ENCODE results near the gene TRIL.

TRIL gene

GRCh38 chr7:28984217-28984616 lies 26.1 kb upstream of the TRIL start:
- H3K4me3 ChIP-seq, result no peak overlapping the region
- no peak overlapping the region for H3K4me2 ChIP-seq
- no peak for TF ChIP-seq Cebpa-rat (IDR thresholded peaks at IDR 0.05)
- peaks cover 7% of the 10 kb centered on the region for H3K4me1 ChIP-seq
- no peak overlapping the region for H3K27ac ChIP-seq
- H3K36me3 ChIP-seq, result no peaks in the 10 kb centered on the region
- H3K9ac ChIP-seq, result no peak overlapping the region
- H4K20me1 ChIP-seq, result no peaks in the 10 kb centered on the region
- no peaks in the 10 kb centered on the region for H3K27me3 ChIP-seq
- no peaks in the 10 kb centered on the region; the same call in 1 of the 2 replicates for H3K9me3 ChIP-seq

DNA sequence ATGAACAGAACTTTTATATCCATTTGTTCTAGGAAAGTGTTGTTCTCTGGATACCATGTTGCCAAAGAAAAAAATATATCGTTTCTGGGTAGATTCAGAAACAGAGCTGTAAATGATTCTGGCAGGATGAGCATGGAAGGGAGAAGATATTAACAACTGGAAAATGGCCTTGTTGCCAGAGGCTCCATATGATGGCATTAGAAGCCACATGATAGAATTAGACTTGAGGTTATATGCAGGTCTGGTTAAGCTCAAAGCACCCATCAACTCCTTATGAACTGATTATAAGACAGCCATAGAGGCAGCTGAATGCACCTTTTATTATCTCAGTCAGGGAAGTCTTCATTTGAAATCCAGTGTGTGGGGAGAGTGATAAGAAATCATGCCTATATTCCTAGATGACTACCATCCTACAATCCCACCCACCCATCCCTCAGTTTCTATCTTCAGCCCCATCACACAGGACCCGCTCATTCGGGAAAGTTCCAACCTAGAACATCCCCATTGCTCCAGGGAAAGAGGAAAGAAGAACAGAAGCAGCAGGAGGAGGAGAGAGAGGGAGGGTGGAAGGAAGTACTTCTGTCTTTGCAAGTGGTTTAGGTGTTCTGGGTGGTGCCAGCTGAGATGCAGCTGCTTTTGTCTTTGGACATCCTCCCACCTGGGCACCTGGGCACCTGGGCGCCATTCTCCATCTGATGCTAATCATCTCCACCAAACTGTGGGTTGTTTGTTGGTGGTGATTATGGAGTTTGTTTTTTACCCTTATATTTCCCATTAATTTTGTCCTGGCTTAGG lies 25.5 kb upstream of the TRIL start:
- H3K27me3 ChIP-seq, result no peaks in the 10 kb centered on the region
- no peak overlapping the region for H3K4me3 ChIP-seq
- no peaks in the 10 kb centered on the region for H3K36me3 ChIP-seq
- H3K9ac ChIP-seq, result no peak overlapping the region
- no peak overlapping the region for H3K27ac ChIP-seq
- peaks cover 7% of the 10 kb centered on the region for H3K4me1 ChIP-seq
- no peaks in the 10 kb centered on the region for H4K20me1 ChIP-seq
- no peak for TF ChIP-seq Cebpa-rat (IDR thresholded peaks at IDR 0.05)
- peaks cover 5% of the 10 kb centered on the region for H3K9me3 ChIP-seq
- H3K4me2 ChIP-seq, result no peak overlapping the region

GRCh38 chr7:28981161-28981465 lies 23.0 kb upstream of the TRIL start:
- Histone ChIP-seq H3K36me3 (no peaks in the 10 kb centered on the region), H3K4me3 (no peak overlapping the region), H4K20me1 (no peaks in the 10 kb centered on the region), H3K9ac (no peak overlapping the region), H3K9me3 (peaks cover 30% of the 10 kb centered on the region), H3K27ac (no peak overlapping the region), H3K4me2 (no peak overlapping the region), H3K4me1 (peaks cover 7% of the 10 kb centered on the region), H3K27me3 (no peaks in the 10 kb centered on the region)
- no peak for TF ChIP-seq Cebpa-rat (IDR thresholded peaks at IDR 0.05)

DNA sequence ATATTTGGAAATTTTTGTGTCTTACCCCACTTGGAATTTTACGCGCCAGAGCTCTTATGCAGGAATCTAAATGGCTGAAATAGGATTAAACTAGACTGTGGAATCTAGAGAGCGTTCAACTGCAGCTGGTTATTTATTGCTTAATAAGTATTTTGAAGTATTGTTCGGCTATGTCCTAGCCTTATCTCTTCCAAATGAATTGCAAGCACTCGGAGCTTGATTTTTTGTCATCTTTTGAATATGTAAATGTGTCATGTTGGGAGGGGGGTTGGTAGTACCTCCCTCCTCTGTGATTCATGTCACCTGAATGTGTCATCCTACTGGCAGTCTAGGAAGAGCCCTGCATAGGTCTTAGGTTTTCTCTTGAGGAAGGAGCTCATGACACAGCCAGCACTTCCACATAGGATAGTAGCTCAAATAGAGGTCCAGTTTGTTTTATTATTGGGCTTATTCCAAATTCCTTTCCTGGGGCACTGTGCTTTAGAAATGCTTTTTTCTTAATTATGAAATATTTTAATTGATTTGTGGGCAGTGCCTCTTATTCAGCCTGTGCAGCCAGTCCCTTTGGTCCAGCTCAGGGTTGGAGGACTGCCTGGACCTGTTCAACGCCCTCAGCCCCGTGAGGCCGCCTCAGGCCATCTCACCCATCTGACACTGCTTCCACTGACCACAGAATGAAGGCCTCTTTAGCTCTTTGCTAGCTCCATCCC lies 22.5 kb upstream of the TRIL start:
- no peak overlapping the region for H3K27ac ChIP-seq
- H3K4me1 ChIP-seq, result peaks cover 7% of the 10 kb centered on the region
- no peak overlapping the region for H3K4me2 ChIP-seq
- peaks cover 35% of the 10 kb centered on the region for H3K9me3 ChIP-seq
- no peak overlapping the region for H3K4me3 ChIP-seq
- no peaks in the 10 kb centered on the region for H3K27me3 ChIP-seq
- TF ChIP-seq Cebpa-rat (IDR thresholded peaks at IDR 0.05), result no peak
- no peak overlapping the region for H3K9ac ChIP-seq
- no peaks in the 10 kb centered on the region for H3K36me3 ChIP-seq
- no peaks in the 10 kb centered on the region for H4K20me1 ChIP-seq

- H3K9ac ChIP-seq, result no peak overlapping the region
- peaks cover 6% of the 10 kb centered on the region for H3K4me1 ChIP-seq
- no peaks in the 10 kb centered on the region for H3K36me3 ChIP-seq
- H4K20me1 ChIP-seq, result no peaks in the 10 kb centered on the region
- no peak overlapping the region for H3K4me2 ChIP-seq
- H3K27me3 ChIP-seq, result no peaks in the 10 kb centered on the region
- H3K27ac ChIP-seq, result no peak overlapping the region
- H3K4me3 ChIP-seq, result no peak overlapping the region
- peaks cover 43% of the 10 kb centered on the region for H3K9me3 ChIP-seq
- no peak for TF ChIP-seq Cebpa-rat (IDR thresholded peaks at IDR 0.05)
These were observed 21.6 kb upstream of the TRIL start for GRCh38 chr7:28979776-28980175.

- H3K4me1 ChIP-seq, result no peaks in the 10 kb centered on the region
- H3K27me3 ChIP-seq, result no peaks in the 10 kb centered on the region
- 0 out of 2 replicates have a peak, but pooled peaks cover 3% of the 10 kb centered on the region for H3K36me3 ChIP-seq
- H3K9ac ChIP-seq, result no peak overlapping the region
- H3K4me3 ChIP-seq, result no peak overlapping the region
- no peak for TF ChIP-seq Cebpa-rat (IDR thresholded peaks at IDR 0.05)
- H3K4me2 ChIP-seq, result no peak overlapping the region
- peaks cover 62% of the 10 kb centered on the region for H3K9me3 ChIP-seq
- no peaks in the 10 kb centered on the region for H4K20me1 ChIP-seq
- H3K27ac ChIP-seq, result no peak overlapping the region
These were observed 19.8 kb upstream of the TRIL start for GRCh38 chr7:28977881-28978280.

- no peak overlapping the region for H3K9ac ChIP-seq
- H3K9me3 ChIP-seq, result peaks cover 78% of the 10 kb centered on the region
- no peaks in the 10 kb centered on the region for H3K4me1 ChIP-seq
- 0 out of 2 replicates have a peak, but pooled peaks cover 3% of the 10 kb centered on the region for H3K36me3 ChIP-seq
- H3K4me3 ChIP-seq, result no peak overlapping the region
- H3K27me3 ChIP-seq, result no peaks in the 10 kb centered on the region
- H3K27ac ChIP-seq, result no peak overlapping the region
- no peak for TF ChIP-seq Cebpa-rat (IDR thresholded peaks at IDR 0.05)
- no peaks in the 10 kb centered on the region for H4K20me1 ChIP-seq
- no peak overlapping the region for H3K4me2 ChIP-seq
These were observed 17.9 kb upstream of the TRIL start for GRCh38 chr7:28976022-28976421.

- no peak overlapping the region for H3K4me2 ChIP-seq
- H3K27ac ChIP-seq, result no peak overlapping the region
- H3K4me3 ChIP-seq, result no peak overlapping the region
- no peak overlapping the region for H3K9ac ChIP-seq
- no peaks in the 10 kb centered on the region for H4K20me1 ChIP-seq
- peaks cover 96% of the 10 kb centered on the region for H3K9me3 ChIP-seq
- 0 out of 2 replicates have a peak, but pooled peaks cover 3% of the 10 kb centered on the region for H3K36me3 ChIP-seq
- no peaks in the 10 kb centered on the region for H3K4me1 ChIP-seq
- H3K27me3 ChIP-seq, result no peaks in the 10 kb centered on the region
- no peak for TF ChIP-seq Cebpa-rat (IDR thresholded peaks at IDR 0.05)
These were observed 15.5 kb upstream of the TRIL start for GRCh38 chr7:28973591-28973990.

DNA sequence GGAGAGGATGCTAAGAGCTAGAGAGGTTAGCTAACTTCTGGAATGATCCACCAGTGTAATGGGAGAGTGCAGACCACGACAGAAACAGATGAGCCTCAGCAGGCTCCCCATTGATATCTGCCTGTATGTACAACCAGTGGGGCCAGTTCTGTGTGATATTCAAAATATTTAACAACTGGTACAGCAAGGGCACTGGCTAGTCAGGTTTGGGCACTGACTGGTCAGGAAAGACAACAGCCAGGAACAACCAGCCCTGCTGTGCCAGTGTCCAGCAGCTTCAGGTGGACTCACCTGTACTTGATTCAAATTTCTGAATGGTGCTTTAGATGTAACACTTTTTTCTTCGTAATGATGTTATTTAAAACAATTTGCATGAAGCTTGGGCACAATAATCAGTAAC lies 5.9 kb upstream of the TRIL start:
- Histone ChIP-seq H3K4me3 (no peak overlapping the region), H3K9ac (no peak overlapping the region), H4K20me1 (no peaks in the 10 kb centered on the region), H3K27ac (no peak overlapping the region), H3K4me1 (peaks cover under 1% of the 10 kb centered on the region), H3K27me3 (no peaks in the 10 kb centered on the region), H3K9me3 (peaks cover 22% of the 10 kb centered on the region), H3K4me2 (no peak overlapping the region), H3K36me3 (no peaks in the 10 kb centered on the region)
- TF ChIP-seq Cebpa-rat (IDR thresholded peaks at IDR 0.05), result no peak

DNA sequence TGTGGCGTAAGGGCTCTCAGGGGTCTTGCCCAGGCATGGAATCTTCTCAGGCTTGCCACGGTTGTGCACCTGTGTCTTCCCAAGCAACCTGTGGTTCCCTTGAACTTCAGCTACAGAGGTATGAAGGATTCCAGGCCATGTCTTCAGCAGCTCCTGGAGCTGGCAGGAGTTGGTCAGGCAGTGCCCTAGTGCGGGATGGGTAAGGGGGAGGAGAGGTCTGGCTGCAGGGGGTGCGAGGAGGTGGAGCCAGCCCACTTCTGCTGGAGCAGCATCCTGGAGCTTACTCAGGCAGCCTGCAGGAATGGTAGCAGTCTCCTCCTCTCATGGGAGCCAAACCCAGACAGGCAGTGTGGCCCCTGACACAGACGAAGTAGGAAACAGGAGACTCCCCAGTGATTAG lies 3.8 kb upstream of the TRIL start:
- H3K9ac ChIP-seq, result no peak overlapping the region
- no peak overlapping the region for H3K27ac ChIP-seq
- no peaks in the 10 kb centered on the region for H4K20me1 ChIP-seq
- TF ChIP-seq Cebpa-rat (IDR thresholded peaks at IDR 0.05), result no peak
- peaks cover 20% of the 10 kb centered on the region for H3K27me3 ChIP-seq
- H3K4me1 ChIP-seq, result peaks cover 22% of the 10 kb centered on the region
- H3K4me2 ChIP-seq, result no peak overlapping the region
- H3K4me3 ChIP-seq, result no peak overlapping the region
- H3K36me3 ChIP-seq, result no peaks in the 10 kb centered on the region
- H3K9me3 ChIP-seq, result peaks cover 31% of the 10 kb centered on the region
